ENCODE data around the gene TIMM29. TPM values are rescaled to one million over a fixed set of nuclear protein-coding genes. Genes with fewer than 3 reads are reported as not detected.

The TIMM29 gene
- polyA plus RNA-seq, 4 donors, result 13.5 to 21.5 (median 17.8) TPM

DNA sequence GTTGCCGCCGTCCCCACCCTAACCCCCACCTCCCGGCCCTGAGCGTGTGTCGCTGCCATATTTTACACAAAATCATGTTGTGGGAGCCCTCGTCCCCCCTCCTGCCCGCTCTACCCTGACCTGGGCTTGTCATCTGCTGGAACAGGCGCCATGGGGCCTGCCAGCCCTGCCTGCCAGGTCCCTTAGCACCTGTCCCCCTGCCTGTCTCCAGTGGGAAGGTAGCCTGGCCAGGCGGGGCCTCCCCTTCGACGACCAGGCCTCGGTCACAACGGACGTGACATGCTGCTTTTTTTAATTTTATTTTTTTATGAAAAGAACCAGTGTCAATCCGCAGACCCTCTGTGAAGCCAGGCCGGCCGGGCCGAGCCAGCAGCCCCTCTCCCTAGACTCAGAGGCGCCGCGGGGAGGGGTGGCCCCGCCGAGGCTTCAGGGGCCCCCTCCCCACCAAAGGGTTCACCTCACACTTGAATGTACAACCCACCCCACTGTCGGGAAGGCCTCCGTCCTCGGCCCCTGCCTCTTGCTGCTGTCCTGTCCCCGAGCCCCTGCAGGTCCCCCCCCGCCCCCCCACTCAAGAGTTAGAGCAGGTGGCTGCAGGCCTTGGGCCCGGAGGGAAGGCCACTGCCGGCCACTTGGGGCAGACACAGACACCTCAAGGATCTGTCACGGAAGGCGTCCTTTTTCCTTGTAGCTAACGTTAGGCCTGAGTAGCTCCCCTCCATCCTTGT, 6.5 kb upstream of the TIMM29 start:
- H3K27ac ChIP-seq (ENCODE audit: low read depth in 1 of 3, low read length in 2 of 3), result no peak overlapping the region
- H3K36me3 ChIP-seq (ENCODE audit: control insufficient read depth in 3 of 3, insufficient read depth in 2 of 3, low read depth in 1 of 3, low read length in 3 of 3), result peaks cover 9 to 92% (median 16%) of the 10 kb centered on the region in 3 donors
- H3K9me3 ChIP-seq (ENCODE audit: control insufficient read depth in 2 of 2, insufficient read depth in 1 of 2, low read depth in 1 of 2, low read length in 1 of 2), result no peaks in the 10 kb centered on the region
- DNase-seq (no peak), FAIRE-seq (no peak)
- H3K4me1 ChIP-seq (ENCODE audit: control insufficient read depth in 3 of 3, insufficient read depth in 2 of 3, low read depth in 1 of 3, low read length in 2 of 3), result no peaks in the 10 kb centered on the region
- no peak overlapping the region for H3K4me3 ChIP-seq (ENCODE audit: low read depth in 1 of 3, low read length in 3 of 3)
- no peaks in the 10 kb centered on the region for H3K27me3 ChIP-seq (ENCODE audit: control insufficient read depth in 3 of 3, insufficient read depth in 3 of 3, low read length in 3 of 3)
- WGBS, 3 donors, result 81 to 84% (median 83%) methylated on average over 32 to 33 of the region's 33 CpGs

GRCh38 chr19:10922638-10923014, 6.0 kb upstream of the TIMM29 start:
- no peak overlapping the region for H3K27ac ChIP-seq (ENCODE audit: low read depth in 1 of 3, low read length in 2 of 3)
- DNase-seq (no peak), FAIRE-seq (no peak)
- no peak overlapping the region for H3K4me3 ChIP-seq (ENCODE audit: low read depth in 1 of 3, low read length in 3 of 3)
- no peaks in the 10 kb centered on the region for H3K9me3 ChIP-seq (ENCODE audit: control insufficient read depth in 2 of 2, insufficient read depth in 1 of 2, low read depth in 1 of 2, low read length in 1 of 2)
- 88 to 92% (median 91%) methylated on average over 13 of the region's 13 CpGs for WGBS, 3 donors
- H3K27me3 ChIP-seq (ENCODE audit: control insufficient read depth in 3 of 3, insufficient read depth in 3 of 3, low read length in 3 of 3), result no peaks in the 10 kb centered on the region
- peaks cover 9 to 92% (median 16%) of the 10 kb centered on the region in 3 donors for H3K36me3 ChIP-seq (ENCODE audit: control insufficient read depth in 3 of 3, insufficient read depth in 2 of 3, low read depth in 1 of 3, low read length in 3 of 3)
- H3K4me1 ChIP-seq (ENCODE audit: control insufficient read depth in 3 of 3, insufficient read depth in 2 of 3, low read depth in 1 of 3, low read length in 2 of 3), result peaks cover 0 to 4% (median 0%) of the 10 kb centered on the region in 3 donors

GRCh38 chr19:10923260-10924112, 5.1 kb upstream of the TIMM29 start:
- no peak for DNase-seq
- Histone ChIP-seq H3K27ac (ENCODE audit: low read depth in 1 of 3, low read length in 2 of 3) (no peak overlapping the region), H3K36me3 (ENCODE audit: control insufficient read depth in 3 of 3, insufficient read depth in 2 of 3, low read depth in 1 of 3, low read length in 3 of 3) (peaks cover 9 to 84% (median 16%) of the 10 kb centered on the region in 3 donors), H3K9me3 (ENCODE audit: control insufficient read depth in 2 of 2, insufficient read depth in 1 of 2, low read depth in 1 of 2, low read length in 1 of 2) (no peaks in the 10 kb centered on the region), H3K27me3 (ENCODE audit: control insufficient read depth in 3 of 3, insufficient read depth in 3 of 3, low read length in 3 of 3) (no peaks in the 10 kb centered on the region), H3K4me1 (ENCODE audit: control insufficient read depth in 3 of 3, insufficient read depth in 2 of 3, low read depth in 1 of 3, low read length in 2 of 3) (peaks cover 0 to 7% (median 0%) of the 10 kb centered on the region in 3 donors), H3K4me3 (ENCODE audit: low read depth in 1 of 3, low read length in 3 of 3) (no peak overlapping the region)
- FAIRE-seq, result no peak
- 92 to 94% (median 93%) methylated on average over 25 to 29 of the region's 29 CpGs for WGBS, 3 donors

DNA sequence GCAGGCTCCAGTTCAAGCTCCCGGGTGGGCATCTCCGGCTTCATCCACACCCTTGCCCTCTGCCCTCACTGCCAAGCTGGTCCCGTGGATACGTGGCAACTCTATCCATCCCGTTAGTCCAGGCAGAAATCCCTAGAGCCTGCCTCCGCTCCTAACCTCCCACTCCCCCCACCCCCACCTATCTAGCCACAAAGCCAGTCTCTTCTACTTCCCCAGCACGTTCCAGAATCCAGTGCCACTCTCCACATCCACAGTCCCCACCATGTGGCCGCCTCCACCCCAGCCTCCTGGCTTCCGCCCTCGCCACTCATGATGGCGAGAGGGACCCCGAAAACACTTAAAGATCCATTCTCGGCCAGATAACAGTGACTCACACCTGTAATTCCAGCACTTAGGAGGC, 4.0 kb upstream of the TIMM29 start:
- H3K27me3 ChIP-seq (ENCODE audit: control insufficient read depth in 3 of 3, insufficient read depth in 3 of 3, low read length in 3 of 3), result no peaks in the 10 kb centered on the region
- H3K36me3 ChIP-seq (ENCODE audit: control insufficient read depth in 3 of 3, insufficient read depth in 2 of 3, low read depth in 1 of 3, low read length in 3 of 3), result peaks cover 5 to 76% (median 16%) of the 10 kb centered on the region in 3 donors
- DNase-seq, result no peak
- no peak for FAIRE-seq
- no peak overlapping the region for H3K4me3 ChIP-seq (ENCODE audit: low read depth in 1 of 3, low read length in 3 of 3)
- H3K4me1 ChIP-seq (ENCODE audit: control insufficient read depth in 3 of 3, insufficient read depth in 2 of 3, low read depth in 1 of 3, low read length in 2 of 3), result peaks cover 0 to 10% (median 4%) of the 10 kb centered on the region in 3 donors
- 85 to 87% (median 86%) methylated on average over 13 of the region's 13 CpGs for WGBS, 3 donors
- H3K27ac ChIP-seq (ENCODE audit: low read depth in 1 of 3, low read length in 2 of 3), result no peak overlapping the region
- H3K9me3 ChIP-seq (ENCODE audit: control insufficient read depth in 2 of 2, insufficient read depth in 1 of 2, low read depth in 1 of 2, low read length in 1 of 2), result no peaks in the 10 kb centered on the region

- Histone ChIP-seq H3K36me3 (ENCODE audit: control insufficient read depth in 3 of 3, insufficient read depth in 2 of 3, low read depth in 1 of 3, low read length in 3 of 3) (peaks cover 0 to 62% (median 4%) of the 10 kb centered on the region in 3 donors), H3K27ac (ENCODE audit: low read depth in 1 of 3, low read length in 2 of 3) (peak overlapping the region in 1 of 3 donors; percentile 82), H3K4me1 (ENCODE audit: control insufficient read depth in 3 of 3, insufficient read depth in 2 of 3, low read depth in 1 of 3, low read length in 2 of 3) (peaks cover 0 to 14% (median 8%) of the 10 kb centered on the region in 3 donors), H3K27me3 (ENCODE audit: control insufficient read depth in 3 of 3, insufficient read depth in 3 of 3, low read length in 3 of 3) (no peaks in the 10 kb centered on the region), H3K4me3 (ENCODE audit: low read depth in 1 of 3, low read length in 3 of 3) (peak overlapping the region; percentile 78 to 99 (median 87)), H3K9me3 (ENCODE audit: control insufficient read depth in 2 of 2, insufficient read depth in 1 of 2, low read depth in 1 of 2, low read length in 1 of 2) (no peaks in the 10 kb centered on the region)
- no peak for FAIRE-seq
- peak; percentile 20 to 29 for DNase-seq
- WGBS, 3 donors, result 3 to 6% (median 4%) methylated on average over 44 to 47 of the region's 47 CpGs
These were observed 665 bp upstream of the TIMM29 start for GRCh38 chr19:10927730-10928562.

DNA sequence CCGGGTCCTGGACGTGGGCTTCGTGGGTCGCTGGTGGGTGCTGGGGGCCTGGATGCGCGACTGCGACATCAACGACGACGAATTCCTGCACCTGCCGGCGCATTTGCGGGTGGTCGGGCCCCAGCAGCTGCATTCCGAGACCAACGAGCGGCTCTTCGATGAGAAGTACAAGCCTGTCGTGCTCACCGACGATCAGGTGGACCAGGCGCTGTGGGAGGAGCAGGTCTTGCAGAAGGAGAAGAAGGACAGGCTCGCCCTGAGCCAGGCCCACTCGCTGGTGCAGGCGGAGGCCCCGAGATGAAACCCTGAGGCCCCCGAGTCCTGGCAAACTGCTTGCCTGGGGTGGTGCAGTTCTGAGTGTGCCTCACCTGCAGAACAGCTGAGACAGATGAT, 787 bp downstream of the TIMM29 start:
- H3K27me3 ChIP-seq (ENCODE audit: control insufficient read depth in 3 of 3, insufficient read depth in 3 of 3, low read length in 3 of 3), result no peaks in the 10 kb centered on the region
- H3K27ac ChIP-seq (ENCODE audit: low read depth in 1 of 3, low read length in 2 of 3), result peak overlapping the region; percentile 56 to 82 (median 66)
- 2 to 8% (median 4%) methylated on average over 23 to 27 of the region's 27 CpGs for WGBS, 3 donors
- FAIRE-seq, result no peak
- H3K4me3 ChIP-seq (ENCODE audit: low read depth in 1 of 3, low read length in 3 of 3), result peak overlapping the region; percentile 78 to 99 (median 87)
- H3K9me3 ChIP-seq (ENCODE audit: control insufficient read depth in 2 of 2, insufficient read depth in 1 of 2, low read depth in 1 of 2, low read length in 1 of 2), result no peaks in the 10 kb centered on the region
- H3K4me1 ChIP-seq (ENCODE audit: control insufficient read depth in 3 of 3, insufficient read depth in 2 of 3, low read depth in 1 of 3, low read length in 2 of 3), result peaks cover 0 to 14% (median 8%) of the 10 kb centered on the region in 3 donors
- peak in 1 of 2 donors; percentile 12 for DNase-seq
- peaks cover 0 to 51% (median 4%) of the 10 kb centered on the region in 3 donors for H3K36me3 ChIP-seq (ENCODE audit: control insufficient read depth in 3 of 3, insufficient read depth in 2 of 3, low read depth in 1 of 3, low read length in 3 of 3)

- 90 to 93% (median 91%) methylated on average over 9 of the region's 9 CpGs for WGBS, 3 donors
- DNase-seq, result no peak
These were observed 6.9 kb downstream of the TIMM29 start for GRCh38 chr19:10935371-10936059.

More at GRCh38 chr19:10935371-10936059, 6.9 kb downstream of the TIMM29 start:
- no peaks in the 10 kb centered on the region for H3K27me3 ChIP-seq (ENCODE audit: control insufficient read depth in 3 of 3, insufficient read depth in 3 of 3, low read length in 3 of 3)
- H3K4me1 ChIP-seq (ENCODE audit: control insufficient read depth in 3 of 3, insufficient read depth in 2 of 3, low read depth in 1 of 3, low read length in 2 of 3), result peaks cover 0 to 16% (median 0%) of the 10 kb centered on the region in 3 donors
- peaks cover 0 to 15% (median 4%) of the 10 kb centered on the region in 3 donors for H3K36me3 ChIP-seq (ENCODE audit: control insufficient read depth in 3 of 3, insufficient read depth in 2 of 3, low read depth in 1 of 3, low read length in 3 of 3)
- H3K27ac ChIP-seq (ENCODE audit: low read depth in 1 of 3, low read length in 2 of 3), result no peak overlapping the region
- FAIRE-seq, result no peak
- H3K4me3 ChIP-seq (ENCODE audit: low read depth in 1 of 3, low read length in 3 of 3), result no peak overlapping the region
- H3K9me3 ChIP-seq (ENCODE audit: control insufficient read depth in 2 of 2, insufficient read depth in 1 of 2, low read depth in 1 of 2, low read length in 1 of 2), result no peaks in the 10 kb centered on the region

Measured in small intestine (tissue), 7 donors.